ENCODE results near the gene IL18BP.

The IL18BP gene

GRCh38 chr11:71979602-71980001 is 19.1 kb upstream of the IL18BP start:
- no peak for TF ChIP-seq CTCF (IDR thresholded peaks at IDR 0.05; ENCODE audit: insufficient read depth, low read length, poor library complexity, severe bottlenecking)
- no peak for TF ChIP-seq EZH2phosphoT487 (conservative IDR thresholded peaks at IDR 0.05; ENCODE audit: low read length)
- Histone ChIP-seq H3K9ac (ENCODE audit: low read length) (no peak overlapping the region), H2AFZ (ENCODE audit: low read depth, low read length, severe bottlenecking) (no peak overlapping the region), H3K9me2 (replicated peaks; ENCODE audit: insufficient read depth, low read length) (no peaks in the 10 kb centered on the region), H3F3A (ENCODE audit: insufficient read depth) (peaks cover 13% of the 10 kb centered on the region; the same call in 1 of the 2 replicates), H3K79me2 (ENCODE audit: insufficient read depth, low read length) (no peaks in the 10 kb centered on the region), H4K20me1 (ENCODE audit: low read depth, low read length) (no peaks in the 10 kb centered on the region), H3K27me3 (ENCODE audit: low read length) (no peaks in the 10 kb centered on the region), H3K9me3 (ENCODE audit: insufficient read depth, low read length) (no peaks in the 10 kb centered on the region), H3K4me2 (ENCODE audit: low read depth, low read length, poor library complexity, severe bottlenecking) (no peak overlapping the region), H3K4me3 (ENCODE audit: insufficient read depth, low read length, poor library complexity, severe bottlenecking) (no peak overlapping the region), H3K36me3 (ENCODE audit: low read length) (no peaks in the 10 kb centered on the region; the same call in 1 of the 2 replicates), H3K27ac (ENCODE audit: low read depth, low read length) (no peak overlapping the region)

- Histone ChIP-seq H3K9me3 (ENCODE audit: insufficient read depth, low read length) (no peaks in the 10 kb centered on the region), H3K36me3 (ENCODE audit: low read length) (no peaks in the 10 kb centered on the region), H3K9ac (ENCODE audit: low read length) (no peak overlapping the region), H4K20me1 (ENCODE audit: low read depth, low read length) (no peaks in the 10 kb centered on the region), H3K27me3 (ENCODE audit: low read length) (no peaks in the 10 kb centered on the region), H3K4me3 (ENCODE audit: insufficient read depth, low read length, poor library complexity, severe bottlenecking) (no peak overlapping the region), H2AFZ (ENCODE audit: low read depth, low read length, severe bottlenecking) (no peak overlapping the region), H3K9me2 (replicated peaks; ENCODE audit: insufficient read depth, low read length) (no peaks in the 10 kb centered on the region), H3F3A (ENCODE audit: insufficient read depth) (peaks cover 1% of the 10 kb centered on the region; the same call in 1 of the 2 replicates), H3K4me2 (ENCODE audit: low read depth, low read length, poor library complexity, severe bottlenecking) (no peak overlapping the region), H3K79me2 (ENCODE audit: insufficient read depth, low read length) (no peaks in the 10 kb centered on the region), H3K27ac (ENCODE audit: low read depth, low read length) (no peak overlapping the region)
- TF ChIP-seq CTCF (IDR thresholded peaks at IDR 0.05; ENCODE audit: insufficient read depth, low read length, poor library complexity, severe bottlenecking) (no peak), EZH2phosphoT487 (conservative IDR thresholded peaks at IDR 0.05; ENCODE audit: low read length) (no peak)
Measured at GRCh38 chr11:71986131-71986530, 12.6 kb upstream of the IL18BP start.

- H3K36me3 ChIP-seq (ENCODE audit: low read length) = no peaks in the 10 kb centered on the region
- no peaks in the 10 kb centered on the region for H3K27me3 ChIP-seq (ENCODE audit: low read length)
- no peak overlapping the region for H3K4me2 ChIP-seq (ENCODE audit: low read depth, low read length, poor library complexity, severe bottlenecking)
- H4K20me1 ChIP-seq (ENCODE audit: low read depth, low read length) = no peaks in the 10 kb centered on the region
- no peaks in the 10 kb centered on the region for H3K9me3 ChIP-seq (ENCODE audit: insufficient read depth, low read length)
- no peak overlapping the region for H2AFZ ChIP-seq (ENCODE audit: low read depth, low read length, severe bottlenecking)
- no peak overlapping the region for H3K27ac ChIP-seq (ENCODE audit: low read depth, low read length)
- H3K4me3 ChIP-seq (ENCODE audit: insufficient read depth, low read length, poor library complexity, severe bottlenecking) = no peak overlapping the region
- no peak overlapping the region for H3K9ac ChIP-seq (ENCODE audit: low read length)
- H3K9me2 ChIP-seq (replicated peaks; ENCODE audit: insufficient read depth, low read length) = no peaks in the 10 kb centered on the region
- no peaks in the 10 kb centered on the region for H3K79me2 ChIP-seq (ENCODE audit: insufficient read depth, low read length)
- TF ChIP-seq CTCF (IDR thresholded peaks at IDR 0.05; ENCODE audit: insufficient read depth, low read length, poor library complexity, severe bottlenecking) (no peak), EZH2phosphoT487 (conservative IDR thresholded peaks at IDR 0.05; ENCODE audit: low read length) (no peak)
- H3F3A ChIP-seq (ENCODE audit: insufficient read depth) = peaks cover 14% of the 10 kb centered on the region
Measured at GRCh38 chr11:71987521-71987920, 11.2 kb upstream of the IL18BP start.
